T-cell (primary cell): ENCODE measurements around the gene GAGE1. TPM values are rescaled to one million over a fixed set of nuclear protein-coding genes. Genes with fewer than 3 reads are reported as not detected.
"Not testable (repeated sequence)": the region's sequence is repeated elsewhere in the genome, so short reads cannot be mapped to it uniquely, and the experiment has no call there.

ENCODE experiments used
- ATAC-seq, 4 experiments: fragments of 200-7000 bp in 3 of 4; fragments of 150-1000 bp in 1 of 4; cut with Tn5 transposase; replicated peaks in 1 of 4; 1 replicate in 3 of 4; 2 replicates in 1 of 4; pipeline ENCODE4 v1.10.0; 2021; ENCODE audit warnings: moderate library complexity in 3 of 4, mild to moderate bottlenecking in 2 of 4, moderate number of reproducible peaks in 1 of 4
- CTCF ChIA-PET, 2 donors: fragments of 300-600 bp; sonication (Branson Sonifier 250); formaldehyde crosslinking; loops; one replicate each; lab custom pipeline; 2022; ENCODE audit warnings: antibody characterized with exemption in 2 of 2; lab: Charles Lee
- POLR2A ChIA-PET, 2 donors: fragments of 300-600 bp; sonication (Branson Sonifier 250); formaldehyde crosslinking; loops; one replicate each; lab custom pipeline; 2022; ENCODE audit warnings: antibody characterized with exemption in 2 of 2; lab: Charles Lee
- DNase-seq, 35 experiments: peaks; one replicate each; pipeline versions ENCODE4 v3.0.0 to v3.0.0-alpha.2; 2013 to 2023
- H3K27ac ChIP-seq: one replicate; pipeline ENCODE4 v1.5.1; 2013; ENCODE audit warnings: low read length
- H3K27me3 ChIP-seq, 2 experiments: replicated peaks in 1 of 2; 1 replicate in 1 of 2; 2 replicates in 1 of 2; pipeline versions ENCODE4 v1.6.1 to v1.7.0; 2013; ENCODE audit warnings: low read length in 1 of 2, mixed read lengths in 1 of 2; ENCODE audit not compliant: control insufficient read depth in 2 of 2, insufficient read depth in 2 of 2; ENCODE audit errors: extremely low read depth in 1 of 2
- H3K36me3 ChIP-seq, 2 donors: 1 replicate in 1 of 2; 2 replicates in 1 of 2; pipeline versions ENCODE4 v1.6.1 to v1.7.0; 2013; ENCODE audit warnings: low read length in 1 of 2; ENCODE audit not compliant: control insufficient read depth in 2 of 2, insufficient read depth in 1 of 2; ENCODE audit errors: extremely low read depth in 1 of 2
- H3K4me1 ChIP-seq, 2 experiments: 1 replicate in 1 of 2; 2 replicates in 1 of 2; pipeline versions ENCODE4 v1.6.1 to v1.7.0; 2013; ENCODE audit warnings: low read length in 2 of 2, mixed read lengths in 1 of 2; ENCODE audit not compliant: insufficient read depth in 2 of 2, control insufficient read depth in 1 of 2; ENCODE audit errors: extremely low read depth in 1 of 2
- H3K4me3 ChIP-seq, 2 donors: 1 replicate in 1 of 2; 2 replicates in 1 of 2; pipeline versions ENCODE4 v1.5.1 to v1.7.0; 2013; ENCODE audit warnings: mild to moderate bottlenecking in 2 of 2, low read length in 1 of 2, moderate library complexity in 1 of 2; ENCODE audit not compliant: control insufficient read depth in 1 of 2; ENCODE audit errors: extremely low read depth in 1 of 2
- H3K9me3 ChIP-seq: 2 replicates; pipeline ENCODE4 v1.7.0; 2013
- H3K27ac Mint-ChIP-seq, 2 donors: one replicate each; pipeline ENCODE4 v1.8.0; 2020 to 2021; ENCODE audit warnings: mild to moderate bottlenecking in 2 of 2, mixed read lengths in 2 of 2
- H3K27me3 Mint-ChIP-seq, 2 donors: one replicate each; pipeline ENCODE4 v1.8.0; 2021 to 2022; ENCODE audit warnings: mixed read lengths in 2 of 2
- H3K36me3 Mint-ChIP-seq: one replicate; pipeline ENCODE4 v1.8.0; 2021; ENCODE audit warnings: mixed read lengths
- H3K4me1 Mint-ChIP-seq, 3 donors: one replicate each; pipeline ENCODE4 v1.8.0; 2020 to 2022; ENCODE audit warnings: mixed read lengths in 3 of 3, mild to moderate bottlenecking in 1 of 3
- H3K4me3 Mint-ChIP-seq, 3 donors: one replicate each; pipeline ENCODE4 v1.8.0; 2020 to 2022; ENCODE audit warnings: mild to moderate bottlenecking in 3 of 3, mixed read lengths in 3 of 3, moderate library complexity in 3 of 3
- H3K9me3 Mint-ChIP-seq, 3 donors: one replicate each; pipeline ENCODE4 v1.8.0; 2020 to 2022; ENCODE audit warnings: mixed read lengths in 3 of 3
- WGBS: methylation state at CpG from one replicate; pipeline ENCODE4 v1.1.5; 2013; ENCODE audit warnings: missing lambda C conversion rate; ENCODE audit not compliant: insufficient coverage; 5-methylcytosine and 5-hydroxymethylcytosine counted together
- total RNA-seq, 35 experiments: library from RNA in 6 of 35; stranded (reverse) in 6 of 35; fragments of 120-200 nt in 1 of 35; gene quantifications; one replicate each; pipeline versions ENCODE4 v1.2.1 to v1.2.4 and lab custom pipeline; 2013 to 2026

The GAGE1 gene
- total RNA-seq, 5 donors from 2014 or later (not counting 1 experiment from before 2014, with no cell fraction given): 0.54 to 0.72 TPM; not detected in 3

- CTCF ChIA-PET, H3K4me1 Mint-ChIP-seq, H3K9me3 Mint-ChIP-seq, ATAC-seq, H3K36me3 Mint-ChIP-seq, H3K9me3 ChIP-seq, H3K4me3 ChIP-seq, H3K27ac Mint-ChIP-seq, H3K4me1 ChIP-seq, H3K4me3 Mint-ChIP-seq, H3K36me3 ChIP-seq, DNase-seq, POLR2A ChIA-PET, H3K27me3 ChIP-seq, H3K27me3 Mint-ChIP-seq, H3K27ac ChIP-seq: not testable (repeated sequence)
- no CpG with 5 or more reads among the region's 16 CpGs for WGBS
Measured at GRCh38 chrX:49589196-49589595, 9.6 kb upstream of the GAGE1 start, which contains the start of gene GAGE2A. TSS of gene GAGE2A (plus strand) at chrX:49589496. CDS start at chrX:49590651, 1,155 bp downstream.

DNA sequence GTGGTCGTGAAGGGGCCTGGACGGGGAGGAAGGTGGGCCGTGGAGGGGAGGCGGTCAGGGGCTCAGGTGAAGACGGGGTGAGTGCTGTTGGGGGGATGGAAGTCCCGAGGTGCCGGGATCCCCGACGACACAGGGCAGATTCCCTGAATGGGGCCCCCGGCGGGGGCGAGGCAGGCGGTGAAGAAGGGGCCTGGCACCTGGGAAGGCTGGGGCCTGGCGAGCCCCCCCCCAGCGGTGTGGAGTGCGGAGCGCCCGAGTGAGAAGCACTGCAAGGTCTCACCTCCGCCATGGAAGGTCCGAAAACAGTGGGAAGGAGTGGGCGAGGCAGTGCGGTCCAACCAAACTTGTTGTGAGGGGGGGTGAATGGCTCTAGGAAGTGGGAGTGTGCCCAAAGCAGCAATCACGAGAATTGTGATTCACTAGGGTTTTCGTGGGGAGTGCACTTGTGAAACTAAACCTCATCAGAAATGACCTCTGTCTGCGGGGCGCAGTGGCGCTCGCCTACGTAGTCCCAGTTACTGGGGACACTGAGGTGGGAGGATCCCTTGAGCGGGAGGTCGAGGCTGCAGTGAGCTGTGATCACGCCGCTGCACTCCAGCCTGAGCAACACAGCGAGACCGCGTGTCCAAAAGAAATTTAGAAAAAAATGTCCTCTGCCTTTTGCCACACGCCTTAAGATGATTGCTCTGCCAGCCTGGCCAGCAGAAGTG, 8.9 kb upstream of the GAGE1 start:
- 98% methylated on average over 11 of the region's 37 CpGs for WGBS
- H3K4me3 ChIP-seq, H3K9me3 ChIP-seq, CTCF ChIA-PET, H3K9me3 Mint-ChIP-seq, POLR2A ChIA-PET, H3K27me3 Mint-ChIP-seq, H3K36me3 Mint-ChIP-seq, H3K27me3 ChIP-seq, H3K27ac Mint-ChIP-seq, H3K4me3 Mint-ChIP-seq, H3K36me3 ChIP-seq, H3K4me1 Mint-ChIP-seq, H3K27ac ChIP-seq, ATAC-seq, H3K4me1 ChIP-seq: not testable (repeated sequence)
- peak in 11 of 35 experiments; percentile 0 to 16 (median 2) for DNase-seq

GRCh38 chrX:49590488-49590887, 8.3 kb upstream of the GAGE1 start:
- CTCF ChIA-PET: not testable (repeated sequence)

DNA sequence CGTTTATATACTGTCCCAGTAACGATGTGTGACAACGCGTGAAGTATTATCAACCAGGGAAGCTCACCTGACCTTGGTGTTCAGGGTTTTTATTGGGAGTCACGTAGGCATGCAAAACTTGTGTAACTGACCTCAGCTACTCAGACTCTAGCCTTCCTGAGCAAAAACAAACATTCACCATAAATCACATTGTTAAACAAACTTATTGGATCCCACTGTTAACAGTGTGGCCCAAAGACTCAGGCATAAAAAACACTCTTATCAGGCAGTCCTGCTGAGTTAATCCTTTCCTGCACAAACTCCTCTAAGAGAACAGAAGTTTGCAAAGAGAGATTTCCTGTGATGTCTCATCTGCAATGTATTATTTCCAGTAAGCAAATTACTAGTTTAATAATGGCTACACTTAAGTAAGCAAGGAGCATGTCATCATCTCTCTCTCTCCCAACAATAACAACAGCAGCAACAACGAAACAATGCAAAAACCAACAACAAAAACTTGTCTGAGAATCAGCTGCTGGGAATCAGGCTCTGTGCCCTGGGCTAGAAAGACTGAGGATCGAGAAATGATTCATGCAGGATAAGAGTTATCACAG, 12.0 kb downstream of the GAGE1 start:
- Mint-ChIP-seq H3K9me3 (no peaks in the 10 kb centered on the region), H3K36me3 (no peaks in the 10 kb centered on the region), H3K4me3 (no peak overlapping the region), H3K27ac (no peak overlapping the region), H3K27me3 (peaks cover 0 to 33% of the 10 kb centered on the region in 2 donors), H3K4me1 (no peaks in the 10 kb centered on the region)
- Histone ChIP-seq H3K9me3 (no peaks in the 10 kb centered on the region), H3K36me3 (no peaks in the 10 kb centered on the region), H3K4me3 (no peak overlapping the region), H3K27me3 (peaks cover 0 to 2% of the 10 kb centered on the region in 2 experiments), H3K4me1 (no peaks in the 10 kb centered on the region), H3K27ac (no peak overlapping the region)
- no CpG with 5 or more reads among the region's 7 CpGs for WGBS
- no peak for ATAC-seq
- POLR2A ChIA-PET: no interaction called here
- no peak for DNase-seq
- CTCF ChIA-PET: no interaction called here

More at GRCh38 chrX:49590488-49590887, 8.3 kb upstream of the GAGE1 start:
- H3K27ac Mint-ChIP-seq, H3K27me3 ChIP-seq, POLR2A ChIA-PET, H3K27ac ChIP-seq, H3K4me1 ChIP-seq, H3K36me3 Mint-ChIP-seq, H3K9me3 ChIP-seq, H3K4me3 Mint-ChIP-seq, H3K36me3 ChIP-seq, H3K4me1 Mint-ChIP-seq, ATAC-seq, H3K27me3 Mint-ChIP-seq, H3K9me3 Mint-ChIP-seq, H3K4me3 ChIP-seq: not testable (repeated sequence)
- WGBS: no CpG with 5 or more reads among the region's 17 CpGs
- peak in 1 of 35 experiments; percentile 6 for DNase-seq

DNA sequence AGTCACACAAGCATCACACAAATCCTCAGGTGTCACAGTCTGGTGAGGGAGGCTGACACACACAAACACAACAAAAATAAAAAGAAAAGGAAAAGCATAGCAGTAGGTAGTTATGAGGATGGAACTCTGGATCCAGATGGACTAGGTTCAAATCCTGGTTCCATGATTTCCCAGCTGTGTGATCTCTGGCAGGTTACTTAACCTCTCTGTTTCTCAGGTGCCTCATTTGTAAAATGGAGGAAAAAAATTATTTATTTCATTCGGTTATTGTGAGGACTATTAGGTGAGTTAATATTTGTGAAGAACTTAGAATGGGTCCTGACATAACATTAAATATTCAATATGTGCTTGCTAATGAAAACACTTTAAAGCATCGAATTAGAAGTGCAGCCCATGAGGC, 19.8 kb downstream of the GAGE1 start:
- Histone ChIP-seq H3K9me3 (no peaks in the 10 kb centered on the region), H3K4me3 (no peak overlapping the region), H3K27ac (no peak overlapping the region), H3K27me3 (no peaks in the 10 kb centered on the region), H3K36me3 (no peaks in the 10 kb centered on the region), H3K4me1 (no peaks in the 10 kb centered on the region)
- WGBS: no CpG with 5 or more reads among the region's 2 CpGs
- no peaks in the 10 kb centered on the region for H3K4me1 Mint-ChIP-seq
- POLR2A ChIA-PET: no interaction called here
- CTCF ChIA-PET: interaction anchor here in 1 of 2 donors (0.7 kb wide), 1 partner anchor 228 kb away, joined by 6 read pairs; no protein-coding TSS in a partner anchor
- no peak overlapping the region for H3K4me3 Mint-ChIP-seq
- H3K36me3 Mint-ChIP-seq: no peaks in the 10 kb centered on the region
- ATAC-seq (no peak), DNase-seq (no peak)
- peaks cover 1 to 7% of the 10 kb centered on the region in 2 donors for H3K27me3 Mint-ChIP-seq
- no peak overlapping the region for H3K27ac Mint-ChIP-seq
- H3K9me3 Mint-ChIP-seq: no peaks in the 10 kb centered on the region

GRCh38 chrX:49627086-49627777, 28.4 kb downstream of the GAGE1 start:
- 78% methylated on average over 6 of the region's 33 CpGs for WGBS
- peak overlapping the region in 1 of 2 donors; percentile 10 for H3K4me3 ChIP-seq

More at GRCh38 chrX:49627086-49627777, 28.4 kb downstream of the GAGE1 start:
- ATAC-seq: peak in 2 of 4 experiments; percentile 70 to 90
- peaks cover 8 to 12% of the 10 kb centered on the region in 2 donors for H3K27me3 Mint-ChIP-seq
- no peak overlapping the region for H3K27ac ChIP-seq
- peaks cover 0 to 5% (median 2%) of the 10 kb centered on the region in 3 donors for H3K9me3 Mint-ChIP-seq
- H3K4me1 ChIP-seq: no peaks in the 10 kb centered on the region
- ChIA-PET POLR2A (no interaction called here), CTCF (no interaction called here)
- no peaks in the 10 kb centered on the region for H3K27me3 ChIP-seq
- no peaks in the 10 kb centered on the region for H3K36me3 ChIP-seq
- no peak overlapping the region for H3K27ac Mint-ChIP-seq
- H3K4me3 Mint-ChIP-seq: peak overlapping the region; percentile 61 to 71 (median 68)
- peaks cover 0 to 6% (median 2%) of the 10 kb centered on the region in 3 donors for H3K4me1 Mint-ChIP-seq
- no peaks in the 10 kb centered on the region for H3K36me3 Mint-ChIP-seq
- no peaks in the 10 kb centered on the region for H3K9me3 ChIP-seq
- peak in 31 of 35 experiments; percentile 1 to 62 (median 18) for DNase-seq
